Measurements from ENCODE around the gene UNC13D. TPM values are rescaled to one million over a fixed set of nuclear protein-coding genes. Genes with fewer than 3 reads are reported as not detected.
"Not testable (repeated sequence)": the region's sequence is repeated elsewhere in the genome, so short reads cannot be mapped to it uniquely, and the experiment has no call there.

UNC13D gene
- total RNA-seq, 2 donors from 2014 or later, result 6.3 to 6.4 TPM

DNA sequence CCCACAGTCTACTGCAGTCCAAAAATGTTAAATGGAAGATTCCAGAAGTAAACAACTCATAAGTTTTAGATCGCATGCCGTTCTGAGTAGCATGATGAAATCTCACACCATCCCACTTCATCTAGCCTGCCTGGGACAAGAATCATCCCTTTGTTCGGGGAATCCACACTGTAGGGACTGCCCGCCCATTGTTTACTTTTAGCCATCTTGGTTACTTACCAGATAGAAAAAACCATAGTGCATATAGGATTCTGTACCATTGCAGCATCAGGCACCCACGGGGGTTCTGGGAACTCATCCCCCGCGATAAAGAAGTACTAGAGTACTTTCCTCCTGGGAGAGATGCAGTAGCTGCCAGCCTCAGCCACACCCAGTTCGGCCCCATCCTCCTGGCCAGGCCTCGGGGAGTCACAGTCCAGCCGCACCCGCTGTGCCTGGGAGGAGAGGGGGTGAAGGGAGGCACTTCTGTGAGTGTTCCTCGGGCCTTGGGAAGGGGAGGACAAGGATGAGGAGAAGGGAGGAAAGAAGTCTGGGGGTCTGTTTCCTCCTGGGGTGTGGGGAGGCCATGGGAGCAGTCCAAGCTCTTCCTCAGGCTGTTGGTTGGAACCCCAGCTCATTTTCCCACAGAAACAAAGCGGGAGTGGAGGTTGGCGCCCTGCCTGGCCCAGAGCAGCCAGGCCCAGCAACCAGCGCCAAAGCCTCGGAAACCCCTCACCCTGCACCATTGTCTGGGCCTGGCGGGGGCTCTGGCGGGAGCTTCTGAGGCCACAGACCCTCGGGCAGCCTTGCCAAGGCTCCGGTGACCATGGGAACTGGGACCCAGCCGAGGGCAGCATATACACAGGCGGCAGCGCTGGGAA lies 25.3 kb upstream of the UNC13D start:
- Histone ChIP-seq H3K9me3 (ENCODE audit: control insufficient read depth, low read length) (no peaks in the 10 kb centered on the region), H3K4me3 (ENCODE audit: low read length) (no peak overlapping the region), H3K27me3 (ENCODE audit: control insufficient read depth, insufficient read depth, low read length, poor library complexity, severe bottlenecking) (no peaks in the 10 kb centered on the region), H3K9ac (ENCODE audit: extremely low read depth, low read length, poor library complexity, severe bottlenecking) (no peak overlapping the region), H3K4me1 (ENCODE audit: control insufficient read depth, insufficient read depth, low read length) (peaks cover 5% of the 10 kb centered on the region), H3K36me3 (ENCODE audit: control insufficient read depth, insufficient read depth, low read length) (no peaks in the 10 kb centered on the region), H3K27ac (ENCODE audit: low read depth, low read length) (peak overlapping the region; percentile 93)
- H3K27me3 Mint-ChIP-seq (ENCODE audit: insufficient read depth), result no peaks in the 10 kb centered on the region
- 85 to 89% methylated on average over 9 to 23 of the region's 23 CpGs for WGBS, 2 experiments (ENCODE audit: insufficient coverage in 1 of 2, insufficient read length in 1 of 2)
- peaks cover 14% of the 10 kb centered on the region for H3K4me1 Mint-ChIP-seq
- no peaks in the 10 kb centered on the region for H3K36me3 Mint-ChIP-seq (ENCODE audit: low read depth)
- DNase-seq, result peak; percentile 66
- H3K27ac Mint-ChIP-seq, result peak overlapping the region; percentile 66
- no peak overlapping the region for H3K4me3 Mint-ChIP-seq
- H3K9me3 Mint-ChIP-seq, result no peaks in the 10 kb centered on the region
- TF ChIP-seq, protein P1, sequence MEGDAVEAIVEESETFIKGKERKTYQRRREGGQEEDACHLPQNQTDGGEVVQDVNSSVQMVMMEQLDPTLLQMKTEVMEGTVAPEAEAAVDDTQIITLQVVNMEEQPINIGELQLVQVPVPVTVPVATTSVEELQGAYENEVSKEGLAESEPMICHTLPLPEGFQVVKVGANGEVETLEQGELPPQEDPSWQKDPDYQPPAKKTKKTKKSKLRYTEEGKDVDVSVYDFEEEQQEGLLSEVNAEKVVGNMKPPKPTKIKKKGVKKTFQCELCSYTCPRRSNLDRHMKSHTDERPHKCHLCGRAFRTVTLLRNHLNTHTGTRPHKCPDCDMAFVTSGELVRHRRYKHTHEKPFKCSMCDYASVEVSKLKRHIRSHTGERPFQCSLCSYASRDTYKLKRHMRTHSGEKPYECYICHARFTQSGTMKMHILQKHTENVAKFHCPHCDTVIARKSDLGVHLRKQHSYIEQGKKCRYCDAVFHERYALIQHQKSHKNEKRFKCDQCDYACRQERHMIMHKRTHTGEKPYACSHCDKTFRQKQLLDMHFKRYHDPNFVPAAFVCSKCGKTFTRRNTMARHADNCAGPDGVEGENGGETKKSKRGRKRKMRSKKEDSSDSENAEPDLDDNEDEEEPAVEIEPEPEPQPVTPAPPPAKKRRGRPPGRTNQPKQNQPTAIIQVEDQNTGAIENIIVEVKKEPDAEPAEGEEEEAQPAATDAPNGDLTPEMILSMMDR (conservative IDR thresholded peaks at IDR 0.05), result no peak

DNA sequence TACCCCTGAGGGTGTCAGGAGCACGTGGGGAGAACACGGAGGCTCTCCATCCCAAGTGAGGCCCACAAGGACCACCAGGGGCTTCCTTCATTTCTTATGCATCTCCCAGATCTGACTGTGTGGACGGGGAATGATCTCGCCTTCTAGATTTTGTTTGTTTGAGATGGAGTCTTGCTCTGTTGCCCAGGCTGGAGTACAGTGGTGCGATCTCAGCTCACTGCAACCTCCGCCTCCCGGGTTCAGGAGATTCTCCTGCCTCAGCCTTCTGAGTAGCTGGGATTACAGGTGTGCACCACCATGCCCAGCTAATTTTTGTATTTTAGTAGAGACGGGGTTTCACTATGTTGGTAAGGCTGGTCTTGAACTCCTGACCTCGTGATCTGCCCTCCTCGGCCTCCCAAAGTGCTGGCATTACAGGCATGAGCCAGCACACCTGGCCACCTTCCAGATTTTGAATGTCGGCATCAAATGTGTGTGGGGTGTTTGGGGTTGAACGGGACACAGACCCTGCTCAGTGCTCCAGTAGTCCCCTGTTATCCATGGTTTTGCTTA lies 24.6 kb upstream of the UNC13D start:
- not testable (repeated sequence) for H3K27me3 Mint-ChIP-seq (ENCODE audit: insufficient read depth); H3K9ac ChIP-seq (ENCODE audit: extremely low read depth, low read length, poor library complexity, severe bottlenecking); H3K4me3 ChIP-seq (ENCODE audit: low read length); H3K4me3 Mint-ChIP-seq; H3K36me3 Mint-ChIP-seq (ENCODE audit: low read depth); DNase-seq; H3K9me3 Mint-ChIP-seq; H3K27me3 ChIP-seq (ENCODE audit: control insufficient read depth, insufficient read depth, low read length, poor library complexity, severe bottlenecking); H3K4me1 ChIP-seq (ENCODE audit: control insufficient read depth, insufficient read depth, low read length); H3K9me3 ChIP-seq (ENCODE audit: control insufficient read depth, low read length); H3K36me3 ChIP-seq (ENCODE audit: control insufficient read depth, insufficient read depth, low read length)
- H3K27ac Mint-ChIP-seq, result peak overlapping the region; percentile 66
- peaks cover 14% of the 10 kb centered on the region for H3K4me1 Mint-ChIP-seq
- H3K27ac ChIP-seq (ENCODE audit: low read depth, low read length), result peak overlapping the region; percentile 93
- WGBS, 2 experiments (ENCODE audit: insufficient coverage in 1 of 2, insufficient read length in 1 of 2), result 93 to 94% methylated on average over 8 to 12 of the region's 12 CpGs

DNA sequence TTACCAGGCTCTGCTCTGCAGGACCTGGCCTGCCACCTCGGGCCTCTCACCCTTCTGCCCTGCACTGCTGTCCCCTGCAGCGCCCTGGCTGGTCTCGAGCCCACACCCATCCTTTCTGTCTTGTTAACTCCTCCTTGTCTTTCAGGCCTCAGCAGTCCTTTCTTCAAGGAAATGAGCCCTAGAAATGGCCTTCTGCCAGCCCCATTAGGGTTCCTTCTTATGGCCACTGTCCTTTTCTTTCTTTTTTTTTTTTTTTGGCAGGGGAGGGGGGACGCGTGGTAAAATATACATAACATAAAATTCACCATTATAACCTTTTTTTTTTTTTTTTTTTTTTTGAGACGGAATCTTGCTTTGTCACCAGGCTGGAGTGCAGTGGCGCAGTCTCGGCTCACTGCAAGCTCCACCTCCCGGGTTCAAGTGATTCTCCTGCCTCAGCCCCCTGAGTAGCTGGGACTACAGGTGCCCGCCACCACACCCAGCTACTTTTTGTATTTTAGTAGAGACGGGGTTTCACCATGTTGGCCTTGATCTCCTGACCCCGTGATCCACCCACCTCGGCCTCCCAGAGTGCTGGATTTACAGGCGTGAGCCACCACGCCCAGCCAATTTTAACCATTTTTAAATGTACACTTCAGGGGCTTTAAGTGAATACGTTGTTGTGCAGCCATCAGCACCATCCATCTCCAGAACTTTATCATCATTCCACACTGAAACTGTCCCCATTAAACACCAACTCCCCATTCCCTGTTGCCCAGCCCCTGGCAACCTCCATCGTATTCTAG lies 21.4 kb upstream of the UNC13D start:
- H3K4me3 Mint-ChIP-seq; H3K27ac Mint-ChIP-seq; H3K9ac ChIP-seq (ENCODE audit: extremely low read depth, low read length, poor library complexity, severe bottlenecking); H3K27me3 Mint-ChIP-seq (ENCODE audit: insufficient read depth); H3K9me3 Mint-ChIP-seq; H3K4me1 ChIP-seq (ENCODE audit: control insufficient read depth, insufficient read depth, low read length); H3K36me3 ChIP-seq (ENCODE audit: control insufficient read depth, insufficient read depth, low read length); H3K4me3 ChIP-seq (ENCODE audit: low read length); H3K36me3 Mint-ChIP-seq (ENCODE audit: low read depth); H3K27me3 ChIP-seq (ENCODE audit: control insufficient read depth, insufficient read depth, low read length, poor library complexity, severe bottlenecking); H3K27ac ChIP-seq (ENCODE audit: low read depth, low read length); H3K9me3 ChIP-seq (ENCODE audit: control insufficient read depth, low read length): not testable (repeated sequence)
- WGBS, 2 experiments (ENCODE audit: insufficient coverage in 1 of 2, insufficient read length in 1 of 2), result 88 to 92% methylated on average over 13 to 14 of the region's 17 CpGs
- DNase-seq, result peak; percentile 68
- H3K4me1 Mint-ChIP-seq, result peaks cover 11% of the 10 kb centered on the region

DNA sequence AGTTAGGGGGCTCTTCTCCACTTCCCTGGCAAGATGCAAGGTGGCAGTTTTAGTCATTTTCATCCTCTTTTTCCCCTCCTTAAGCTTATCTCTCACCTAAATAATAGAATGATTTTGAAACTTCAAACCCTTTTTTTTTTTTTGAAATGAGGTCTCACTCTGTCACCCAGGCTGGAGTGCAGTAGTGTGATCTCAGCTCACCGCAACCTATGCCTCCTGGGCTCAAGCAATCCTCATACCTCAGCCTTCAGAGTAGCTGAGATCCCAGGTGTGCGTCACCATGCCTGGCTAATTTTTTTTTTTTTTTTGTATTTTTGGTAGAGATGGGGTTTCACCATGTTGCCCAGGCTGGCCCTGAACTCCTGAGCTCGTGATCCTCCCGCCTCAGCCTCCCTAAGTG lies 20.7 kb upstream of the UNC13D start:
- H3K4me3 Mint-ChIP-seq, result not testable (repeated sequence)
- WGBS, 2 experiments (ENCODE audit: insufficient coverage in 1 of 2, insufficient read length in 1 of 2), result 91 to 94% methylated on average over 3 of the region's 4 CpGs

More for the DNA sequence above, 20.7 kb upstream of the UNC13D start:
- H3K4me1 Mint-ChIP-seq; H3K27ac ChIP-seq (ENCODE audit: low read depth, low read length); H3K36me3 ChIP-seq (ENCODE audit: control insufficient read depth, insufficient read depth, low read length); H3K9ac ChIP-seq (ENCODE audit: extremely low read depth, low read length, poor library complexity, severe bottlenecking); H3K27me3 Mint-ChIP-seq (ENCODE audit: insufficient read depth); H3K27me3 ChIP-seq (ENCODE audit: control insufficient read depth, insufficient read depth, low read length, poor library complexity, severe bottlenecking); H3K36me3 Mint-ChIP-seq (ENCODE audit: low read depth); H3K4me1 ChIP-seq (ENCODE audit: control insufficient read depth, insufficient read depth, low read length); H3K27ac Mint-ChIP-seq; H3K4me3 ChIP-seq (ENCODE audit: low read length); DNase-seq; H3K9me3 ChIP-seq (ENCODE audit: control insufficient read depth, low read length); H3K9me3 Mint-ChIP-seq: not testable (repeated sequence)

All from endodermal cell (in vitro differentiated cells).